IPS-18a (cell line): ENCODE measurements around the gene NR3C1.

Experiments
- H3K27ac ChIP-seq: one replicate; pipeline ENCODE4 v1.5.1; 2013; ENCODE audit warnings: low read length
- H3K27me3 ChIP-seq: one replicate; pipeline ENCODE4 v1.6.1; 2013; ENCODE audit warnings: mild to moderate bottlenecking, low read length; ENCODE audit not compliant: control insufficient read depth, insufficient read depth
- H3K36me3 ChIP-seq: one replicate; pipeline ENCODE4 v1.6.1; 2013; ENCODE audit warnings: low read depth, low read length; ENCODE audit not compliant: control insufficient read depth
- H3K4me1 ChIP-seq: one replicate; pipeline ENCODE4 v1.6.1; 2013; ENCODE audit warnings: low read depth, low read length; ENCODE audit not compliant: control insufficient read depth
- H3K4me3 ChIP-seq: one replicate; pipeline ENCODE4 v1.5.1; 2013; ENCODE audit warnings: low read length
- H3K9ac ChIP-seq: one replicate; pipeline ENCODE4 v1.6.1; 2013; ENCODE audit warnings: mild to moderate bottlenecking, low read length, moderate library complexity
- H3K9me3 ChIP-seq: one replicate; pipeline ENCODE4 v1.6.1; 2013; ENCODE audit warnings: low read depth, low read length; ENCODE audit not compliant: control insufficient read depth

The NR3C1 gene

DNA sequence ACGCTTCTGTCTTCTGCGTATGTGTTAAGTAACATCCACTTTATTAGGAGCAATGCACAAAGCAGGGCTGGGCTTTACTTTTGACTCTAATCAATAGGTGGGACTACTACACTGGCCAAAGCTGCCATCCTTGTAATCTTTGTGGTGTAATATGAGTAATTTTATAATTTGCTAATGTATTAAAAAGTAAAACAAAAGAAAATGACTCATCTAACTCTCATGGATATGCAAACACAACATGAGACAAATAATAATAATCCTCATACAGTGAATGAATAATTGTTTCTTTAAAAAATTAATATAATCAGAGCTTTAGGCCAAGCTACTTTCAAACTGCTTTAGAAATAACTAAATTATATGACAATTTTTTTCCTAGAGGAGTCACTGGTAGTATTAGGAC is 90.7 kb downstream of the NR3C1 start:
- Histone ChIP-seq H3K27ac (no peak overlapping the region), H3K36me3 (no peaks in the 10 kb centered on the region), H3K4me1 (no peaks in the 10 kb centered on the region), H3K27me3 (no peaks in the 10 kb centered on the region), H3K9ac (no peak overlapping the region), H3K9me3 (no peaks in the 10 kb centered on the region), H3K4me3 (no peak overlapping the region)

- no peaks in the 10 kb centered on the region for H3K4me1 ChIP-seq
- H3K9me3 ChIP-seq = no peaks in the 10 kb centered on the region
- no peak overlapping the region for H3K4me3 ChIP-seq
- no peaks in the 10 kb centered on the region for H3K27me3 ChIP-seq
- no peak overlapping the region for H3K27ac ChIP-seq
- H3K36me3 ChIP-seq = no peaks in the 10 kb centered on the region
- H3K9ac ChIP-seq = no peak overlapping the region
These were observed 91.5 kb downstream of the NR3C1 start for GRCh38 chr5:143311955-143312354.

- Histone ChIP-seq H3K4me1 (no peaks in the 10 kb centered on the region), H3K4me3 (no peak overlapping the region), H3K9me3 (no peaks in the 10 kb centered on the region), H3K9ac (no peak overlapping the region), H3K36me3 (no peaks in the 10 kb centered on the region), H3K27me3 (no peaks in the 10 kb centered on the region), H3K27ac (no peak overlapping the region)
These were observed 92.1 kb downstream of the NR3C1 start for GRCh38 chr5:143311428-143311827.

GRCh38 chr5:143309661-143310431 is 93.6 kb downstream of the NR3C1 start:
- H3K36me3 ChIP-seq = no peaks in the 10 kb centered on the region
- H3K27ac ChIP-seq = no peak overlapping the region

GRCh38 chr5:143308731-143309130 is 94.8 kb downstream of the NR3C1 start:
- H3K27me3 ChIP-seq = no peaks in the 10 kb centered on the region
- H3K27ac ChIP-seq = no peak overlapping the region
- H3K4me1 ChIP-seq = no peaks in the 10 kb centered on the region
- no peaks in the 10 kb centered on the region for H3K9me3 ChIP-seq
- no peak overlapping the region for H3K4me3 ChIP-seq
- H3K36me3 ChIP-seq = no peaks in the 10 kb centered on the region
- H3K9ac ChIP-seq = no peak overlapping the region

More at GRCh38 chr5:143309661-143310431, 93.6 kb downstream of the NR3C1 start:
- Histone ChIP-seq H3K4me3 (no peak overlapping the region), H3K27me3 (no peaks in the 10 kb centered on the region), H3K9me3 (no peaks in the 10 kb centered on the region), H3K9ac (no peak overlapping the region), H3K4me1 (no peaks in the 10 kb centered on the region)

GRCh38 chr5:143306040-143306439 is 97.4 kb downstream of the NR3C1 start:
- Histone ChIP-seq H3K4me3 (no peak overlapping the region), H3K9ac (no peak overlapping the region), H3K4me1 (no peaks in the 10 kb centered on the region), H3K27ac (no peak overlapping the region), H3K27me3 (no peaks in the 10 kb centered on the region), H3K36me3 (no peaks in the 10 kb centered on the region), H3K9me3 (no peaks in the 10 kb centered on the region)

DNA sequence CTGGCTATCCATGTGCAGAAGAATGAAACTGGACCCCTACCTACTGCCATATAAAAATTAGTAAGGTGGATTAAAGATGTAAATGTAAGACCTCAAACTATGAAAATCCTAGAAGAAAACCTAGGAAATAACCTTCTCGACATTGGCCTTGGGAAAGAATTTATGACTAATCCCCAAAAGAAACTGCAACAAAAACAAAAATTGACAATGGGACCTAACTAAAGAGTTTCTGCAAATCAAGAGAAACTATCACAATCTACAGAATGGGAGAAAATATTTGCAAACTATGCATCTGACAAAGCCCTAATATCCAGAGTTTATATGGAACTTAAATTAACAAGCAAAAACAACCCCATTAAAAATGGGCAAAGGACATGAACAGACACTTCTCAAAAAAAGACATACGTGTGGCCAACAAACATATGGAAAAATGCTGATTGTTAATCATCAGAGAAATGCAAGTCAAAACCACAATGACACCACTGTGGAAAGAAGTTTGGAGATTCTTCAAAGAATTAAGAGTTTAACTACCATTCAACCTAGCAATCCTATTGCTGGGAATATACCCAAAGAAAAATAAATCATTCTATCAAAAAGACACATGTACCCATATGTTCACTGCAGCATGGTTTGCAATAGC is 98.5 kb downstream of the NR3C1 start:
- Histone ChIP-seq H3K9me3 (no peaks in the 10 kb centered on the region), H3K27me3 (no peaks in the 10 kb centered on the region), H3K9ac (no peak overlapping the region), H3K36me3 (no peaks in the 10 kb centered on the region), H3K4me3 (no peak overlapping the region), H3K4me1 (peaks cover 7% of the 10 kb centered on the region), H3K27ac (no peak overlapping the region)

DNA sequence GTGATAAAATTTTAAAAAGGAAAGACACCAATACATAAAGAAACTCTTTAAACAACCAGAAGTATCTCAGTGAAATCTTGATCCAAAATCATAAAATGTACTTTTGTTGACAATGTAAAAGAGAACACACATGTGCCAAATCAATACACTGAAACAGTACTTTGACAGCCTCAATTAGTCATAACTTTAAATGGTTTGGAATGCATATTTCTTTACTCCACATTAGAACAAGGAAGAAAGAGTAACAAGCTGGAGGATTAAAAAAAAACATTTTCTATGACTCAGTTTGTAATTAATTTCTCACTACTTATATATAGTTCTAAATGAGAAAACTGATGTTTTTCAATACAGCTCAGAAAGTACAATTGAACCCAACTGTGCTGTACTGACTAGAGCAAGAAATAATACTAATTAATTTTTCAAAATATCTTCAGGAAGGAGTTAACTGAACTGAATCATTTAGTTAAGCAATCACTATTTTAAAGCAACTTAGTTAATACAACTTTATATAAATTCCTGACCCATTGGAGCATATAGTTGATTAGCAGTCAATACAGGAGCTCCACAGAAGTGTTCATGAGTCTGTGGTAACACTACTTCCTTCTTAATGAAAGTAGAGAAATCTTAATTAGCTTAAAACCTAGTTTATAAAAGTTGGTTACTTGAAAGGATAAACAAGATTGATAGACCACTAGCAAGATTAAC is 101.0 kb downstream of the NR3C1 start:
- no peaks in the 10 kb centered on the region for H3K9me3 ChIP-seq
- peaks cover 7% of the 10 kb centered on the region for H3K4me1 ChIP-seq
- no peak overlapping the region for H3K4me3 ChIP-seq
- H3K36me3 ChIP-seq = no peaks in the 10 kb centered on the region
- H3K9ac ChIP-seq = no peak overlapping the region
- no peaks in the 10 kb centered on the region for H3K27me3 ChIP-seq
- no peak overlapping the region for H3K27ac ChIP-seq

DNA sequence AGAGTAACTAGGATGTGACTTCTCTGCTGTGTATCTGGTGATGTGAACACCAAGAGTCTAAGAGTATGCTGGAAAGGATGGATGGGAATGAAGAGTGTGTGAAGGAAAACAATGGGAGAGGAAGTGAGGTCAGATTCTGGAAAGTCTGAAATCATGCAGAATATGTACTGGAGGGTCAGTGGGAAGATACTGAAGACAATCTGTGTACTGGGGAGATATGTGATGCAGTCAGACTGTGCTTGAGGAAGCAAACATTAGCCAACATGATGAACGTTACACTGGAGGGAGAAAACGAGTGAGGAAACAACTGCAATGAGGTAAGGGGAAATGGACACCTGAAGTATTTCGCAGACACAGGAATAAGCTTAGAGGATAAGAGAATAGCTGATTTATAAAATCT is 105.7 kb downstream of the NR3C1 start:
- H3K27ac ChIP-seq = no peak overlapping the region
- no peak overlapping the region for H3K9ac ChIP-seq
- H3K27me3 ChIP-seq = no peaks in the 10 kb centered on the region
- H3K4me1 ChIP-seq = peaks cover 7% of the 10 kb centered on the region
- H3K4me3 ChIP-seq = no peak overlapping the region
- H3K9me3 ChIP-seq = no peaks in the 10 kb centered on the region
- H3K36me3 ChIP-seq = no peaks in the 10 kb centered on the region

GRCh38 chr5:143290125-143290524 is 113.4 kb downstream of the NR3C1 start:
- no peak overlapping the region for H3K27ac ChIP-seq
- no peak overlapping the region for H3K9ac ChIP-seq
- no peaks in the 10 kb centered on the region for H3K36me3 ChIP-seq
- no peak overlapping the region for H3K4me3 ChIP-seq
- no peaks in the 10 kb centered on the region for H3K4me1 ChIP-seq
- H3K27me3 ChIP-seq = no peaks in the 10 kb centered on the region
- no peaks in the 10 kb centered on the region for H3K9me3 ChIP-seq

GRCh38 chr5:143284521-143284920 is 119.0 kb downstream of the NR3C1 start:
- no peaks in the 10 kb centered on the region for H3K27me3 ChIP-seq
- H3K36me3 ChIP-seq = no peaks in the 10 kb centered on the region
- no peak overlapping the region for H3K27ac ChIP-seq
- H3K4me3 ChIP-seq = no peak overlapping the region
- H3K9me3 ChIP-seq = peaks cover 4% of the 10 kb centered on the region
- peaks cover 5% of the 10 kb centered on the region for H3K4me1 ChIP-seq
- H3K9ac ChIP-seq = no peak overlapping the region
